Dermis lymphatic vessel endothelial cell (primary cell): ENCODE data around the gene ILDR1. TPM values are rescaled to one million over a fixed set of nuclear protein-coding genes. Genes with fewer than 3 reads are reported as not detected.

Experiments
- total RNA-seq: library from RNA; depleted of rRNA; stranded (reverse); fragments of >200 nt; gene quantifications from 2 replicates; pipeline ENCODE4 v1.2.1, GENCODE V29; 2014

Gene ILDR1
- total RNA-seq = not detected in 2 replicates

DNA sequence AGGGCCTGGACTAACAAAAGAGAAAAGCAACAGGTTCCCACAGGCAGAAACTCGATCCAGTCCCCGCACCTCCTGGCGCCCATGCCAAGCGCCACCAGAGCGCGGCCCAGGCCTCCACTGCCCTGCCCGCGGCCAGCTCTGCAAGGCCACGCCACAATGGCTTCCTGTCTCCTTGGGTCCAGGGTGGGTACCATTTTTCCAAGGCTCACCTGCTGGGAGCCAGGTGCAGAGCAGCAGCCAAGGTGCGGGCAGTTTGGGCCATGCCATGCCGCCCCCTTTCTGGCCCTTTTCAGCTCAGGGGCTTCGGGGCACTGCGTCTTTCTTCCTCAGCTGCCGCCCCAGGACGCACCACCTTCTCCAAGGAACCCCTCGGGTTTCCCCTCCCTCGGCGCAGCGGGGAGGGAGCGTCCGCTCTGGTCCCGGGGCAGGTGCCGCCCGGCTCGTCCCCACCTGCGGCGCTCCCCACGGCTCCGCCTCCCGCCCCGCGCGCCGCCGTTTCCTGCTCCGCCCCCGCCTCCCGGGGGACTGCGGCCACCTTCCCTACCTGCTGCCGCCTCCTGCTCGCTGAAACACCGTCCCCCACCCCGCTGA lies at the start of gene ILDR1:
Gene ILDR1 (minus strand): TSS at position 437 of the 591 bp plus-strand sequence. CDS start 170 bp downstream, at position 267.

DNA sequence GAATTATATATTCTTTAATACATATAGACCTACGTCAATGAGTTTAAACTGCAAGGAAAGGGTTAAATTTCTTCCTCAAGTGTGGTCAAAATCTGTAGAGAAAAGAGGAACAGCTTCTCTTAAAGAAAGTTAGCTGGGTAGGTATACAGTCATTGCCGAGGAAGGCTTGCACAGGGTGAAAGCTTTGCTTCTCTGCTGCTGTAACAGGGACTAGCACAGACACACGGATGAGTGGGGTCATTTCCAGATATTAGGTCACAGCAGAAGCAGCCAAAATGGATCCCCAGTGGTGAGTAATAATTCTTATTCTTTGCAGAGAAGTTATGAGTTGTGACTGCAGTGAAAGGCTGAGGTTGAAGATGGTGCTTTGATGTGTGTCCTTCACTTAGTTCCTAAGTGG lies 33.2 kb upstream of the ILDR1 start, which contains the start of gene CD86:
Gene CD86 (plus strand): TSS at position 148 of the 400 bp plus-strand sequence. CDS start 128 bp downstream, at position 276.

Other genes starting within 250 kb of the ILDR1 start
- 5.7 and 9.2 TPM in 2 replicates for gene IQCB1, start 187.2 kb downstream of the ILDR1 start, total RNA-seq
- gene EAF2, start 187.0 kb downstream of the ILDR1 start, total RNA-seq = 0.26 and 0.33 TPM in 2 replicates
- gene SLC15A2, start 127.8 kb downstream of the ILDR1 start, total RNA-seq = under 0.01 TPM in 2 replicates
- not detected in 2 replicates for gene CD86, start 33.1 kb upstream of the ILDR1 start, total RNA-seq
- gene CASR, start 161.4 kb upstream of the ILDR1 start, total RNA-seq = not detected in 2 replicates